Activated T-cell treated with anti-CD3 and anti-CD28 coated beads for 1 hour (primary cell): Measurements from ENCODE around the gene RBM20.
"Not testable (repeated sequence)": the region's sequence is repeated elsewhere in the genome, so short reads cannot be mapped to it uniquely, and the experiment has no call there.

Experiments used
- DNase-seq: peaks from one replicate; pipeline ENCODE4 v3.0.0-alpha.2; 2020; ENCODE audit warnings: low read depth

RBM20 gene

DNA sequence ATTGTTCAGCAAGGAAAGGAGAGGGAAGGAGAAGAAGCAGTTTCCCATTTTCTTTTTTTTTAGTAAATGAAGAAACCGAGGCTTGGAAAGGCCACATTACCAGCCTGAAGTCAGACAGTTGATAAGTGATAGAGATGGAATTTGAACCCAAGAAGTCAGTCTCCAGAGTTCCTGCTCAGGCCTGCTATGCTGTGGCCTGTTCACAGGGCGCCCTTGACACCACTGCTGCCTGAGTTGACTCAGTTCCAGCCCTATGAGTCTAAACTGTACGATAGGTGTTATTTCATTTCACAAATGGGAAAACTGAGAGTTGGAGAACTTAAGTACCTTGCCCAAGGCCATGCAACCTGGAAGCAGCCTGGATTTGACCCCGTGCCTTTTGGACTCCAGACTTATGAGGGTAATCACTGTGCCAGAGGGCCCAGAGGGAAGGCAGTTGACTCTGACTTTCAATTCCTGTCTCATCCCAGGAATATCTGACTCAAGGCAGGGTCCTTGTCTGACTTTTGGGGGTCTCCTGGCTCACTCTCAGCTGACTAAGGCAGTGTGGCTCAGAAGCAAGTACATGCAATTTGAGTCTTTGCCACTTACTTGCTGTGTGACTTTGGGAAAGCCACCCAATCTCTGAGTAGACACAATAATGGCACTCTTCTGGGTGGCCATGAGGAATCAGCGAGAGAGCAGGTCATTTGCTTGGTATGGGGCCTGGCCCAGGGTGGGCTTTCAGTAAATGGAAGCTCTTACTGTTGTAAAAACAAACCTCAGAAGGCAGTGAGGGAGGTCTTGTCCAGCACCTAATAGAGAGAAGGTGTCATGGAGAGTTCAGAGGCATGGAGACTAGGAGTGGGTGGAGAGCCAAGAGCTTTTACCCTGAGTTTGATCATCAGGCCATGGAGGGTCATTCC lies 17.9 kb upstream of the RBM20 start:
- no peak for DNase-seq

DNA sequence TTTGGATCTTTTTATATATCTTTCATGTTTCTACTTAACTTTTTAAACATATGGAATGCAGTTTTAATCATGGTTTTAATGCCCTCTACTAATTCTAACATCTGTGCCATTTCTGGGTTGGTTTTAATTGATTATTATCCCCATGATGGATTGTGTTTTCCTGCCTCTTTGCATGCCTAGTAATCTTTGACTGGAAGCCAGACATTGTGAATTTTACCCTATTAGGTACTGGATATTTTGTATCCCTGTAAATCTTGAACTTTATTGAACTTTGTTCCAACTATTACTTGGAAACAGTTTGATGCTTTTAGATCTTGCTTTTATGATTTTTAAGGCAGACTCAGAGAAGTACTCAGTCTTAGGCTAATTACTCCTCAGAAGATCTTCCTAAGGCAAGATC lies 16.0 kb upstream of the RBM20 start:
- no peak for DNase-seq

GRCh38 chr10:110629680-110630191 lies 14.4 kb upstream of the RBM20 start:
- no peak for DNase-seq

DNA sequence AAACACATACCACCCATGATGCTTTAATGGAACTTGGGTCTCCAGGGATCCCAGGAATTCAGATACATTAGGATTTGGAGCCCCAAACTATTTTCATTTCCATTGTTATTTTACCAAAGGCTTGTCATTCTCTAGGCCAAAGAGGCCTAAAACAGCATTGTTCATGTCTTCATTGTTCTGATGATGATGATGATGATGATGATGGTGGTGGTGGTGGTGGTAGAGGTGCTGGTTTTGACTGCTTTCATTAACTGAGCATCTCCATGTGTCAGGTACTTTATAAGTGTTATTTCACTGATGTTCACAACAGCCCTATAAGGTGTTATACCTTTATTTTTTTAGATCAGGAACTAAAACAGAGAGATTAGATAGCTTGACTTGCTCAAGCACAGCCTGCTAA lies 12.2 kb upstream of the RBM20 start:
- no peak for DNase-seq

GRCh38 chr10:110632591-110633215 lies 11.4 kb upstream of the RBM20 start:
- no peak for DNase-seq

DNA sequence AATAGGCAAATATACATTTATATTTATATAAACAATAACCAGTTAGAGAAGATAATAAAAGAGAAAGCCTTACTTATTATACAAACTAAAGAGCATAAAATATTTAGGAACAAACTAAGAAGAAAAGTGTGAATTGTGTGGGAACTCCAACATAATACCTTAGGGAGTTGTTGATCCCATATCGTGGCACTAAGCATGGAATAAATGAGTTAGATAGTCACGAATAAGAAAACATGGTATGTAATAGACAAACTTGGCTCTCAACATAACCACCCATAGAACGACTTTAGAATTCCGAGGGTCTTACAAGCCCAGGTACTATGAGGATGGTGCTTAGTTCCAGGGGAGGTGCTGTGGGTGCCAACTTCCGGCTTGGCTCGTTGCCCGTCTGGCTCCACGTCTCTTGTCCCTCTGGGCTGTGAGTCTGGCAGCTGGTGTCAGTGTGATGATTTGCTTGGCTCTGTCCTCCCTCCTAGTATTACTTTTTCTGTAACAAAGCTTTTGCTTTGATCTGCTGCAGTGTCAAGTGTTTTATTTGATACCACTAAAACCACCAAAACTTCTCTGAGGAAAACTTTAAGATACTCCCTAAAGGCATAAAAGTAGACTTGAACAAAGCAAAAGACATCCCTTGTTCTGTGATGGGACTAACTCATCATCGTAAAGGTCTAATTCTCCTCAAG lies 9.5 kb upstream of the RBM20 start:
- DNase-seq = no peak

GRCh38 chr10:110636572-110636931 lies 7.6 kb upstream of the RBM20 start:
- DNase-seq = no peak

DNA sequence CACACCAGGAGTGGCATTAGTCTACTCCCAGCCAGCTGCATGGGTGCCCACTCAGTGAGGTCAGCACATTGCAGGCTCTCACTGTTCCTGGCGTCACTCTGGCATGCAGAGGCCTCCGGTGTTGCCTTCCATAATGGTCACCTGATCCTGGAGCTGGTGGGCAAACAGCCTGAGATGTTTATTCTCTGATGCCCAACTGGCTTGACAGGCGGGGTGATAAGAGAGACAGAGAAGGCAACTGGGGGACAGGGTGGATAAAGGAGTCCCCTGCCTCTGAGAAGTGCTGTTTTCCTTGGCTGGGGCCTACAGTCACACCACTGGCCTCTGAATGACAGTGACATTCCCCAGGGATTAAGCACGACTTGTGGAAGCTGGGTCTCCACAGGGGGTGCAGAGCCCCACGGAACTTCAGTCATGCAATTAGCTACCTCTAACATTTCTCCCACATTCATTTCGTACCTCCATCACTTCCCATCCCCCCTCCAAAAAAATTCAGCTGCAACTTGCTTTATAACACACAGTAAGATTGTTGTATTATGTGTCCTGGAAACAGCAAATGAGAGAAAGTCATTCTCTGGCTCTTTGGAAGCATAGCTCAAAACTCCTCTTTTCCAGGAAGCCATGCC lies 7.1 kb upstream of the RBM20 start:
- no peak for DNase-seq

DNA sequence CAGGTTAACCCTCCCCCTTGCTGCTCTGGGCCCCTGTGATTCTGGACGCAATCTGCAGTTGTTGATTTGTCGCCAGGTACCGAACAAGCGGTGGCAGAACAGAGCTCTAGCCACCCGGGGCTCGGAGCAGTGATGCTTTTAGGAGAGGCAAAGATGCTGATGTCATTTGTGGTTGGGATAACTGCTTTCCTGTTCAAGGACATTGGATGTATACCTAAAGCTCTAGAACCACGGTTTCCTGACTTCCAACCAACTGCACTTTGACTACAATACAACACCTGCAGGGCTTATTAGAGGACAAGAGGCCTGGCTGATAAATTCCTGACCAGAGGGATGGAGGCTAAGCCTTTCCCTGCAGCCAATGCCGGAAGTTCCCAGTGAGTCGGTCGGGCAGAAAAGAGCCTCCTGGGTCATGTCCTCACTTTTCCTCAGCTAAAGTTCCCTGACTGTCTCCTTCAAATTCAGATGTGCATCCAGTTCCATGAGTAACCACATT lies 6.5 kb upstream of the RBM20 start:
- no peak for DNase-seq

DNA sequence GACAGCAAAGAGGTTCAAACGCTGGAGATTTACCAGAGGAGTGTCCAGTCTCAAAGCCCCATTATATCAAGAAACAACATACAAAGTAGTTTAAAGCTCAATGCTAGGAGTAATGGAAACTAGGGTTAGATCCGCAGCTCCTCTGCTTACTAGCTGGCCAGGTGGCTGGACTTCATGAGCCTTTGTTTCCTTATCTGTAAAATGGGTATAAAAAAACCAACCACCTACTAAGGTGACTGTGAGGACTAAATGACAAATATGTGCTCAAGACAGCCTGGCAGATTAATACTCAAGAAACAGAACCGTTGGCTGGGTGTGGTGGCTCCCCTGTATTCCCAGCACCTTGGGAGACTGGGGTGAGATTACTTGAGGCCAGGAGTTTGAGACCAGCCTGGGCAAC lies 5.8 kb upstream of the RBM20 start:
- DNase-seq = no peak

- not testable (repeated sequence) for DNase-seq
These were observed 5.1 kb upstream of the RBM20 start for GRCh38 chr10:110639046-110639445.

DNA sequence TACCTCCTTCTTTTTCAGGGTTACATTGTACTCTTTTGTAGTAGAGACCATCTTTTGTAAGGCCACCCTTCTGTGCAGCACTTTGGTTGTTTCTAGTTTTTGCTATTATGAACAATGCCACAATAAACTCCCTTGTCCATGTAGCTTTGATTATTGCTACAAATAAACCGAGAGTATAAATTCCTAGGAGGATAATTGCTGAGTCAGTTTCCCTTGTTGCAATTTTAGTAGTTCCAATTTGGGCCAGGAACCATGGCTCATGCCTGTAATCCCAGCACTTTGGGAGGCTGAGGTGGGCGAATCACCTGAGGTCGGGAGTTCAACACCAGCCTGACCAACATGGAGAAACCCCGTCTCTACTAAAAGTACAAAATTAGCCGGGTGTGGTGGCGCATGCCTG lies 4.3 kb upstream of the RBM20 start:
- DNase-seq = not testable (repeated sequence)

DNA sequence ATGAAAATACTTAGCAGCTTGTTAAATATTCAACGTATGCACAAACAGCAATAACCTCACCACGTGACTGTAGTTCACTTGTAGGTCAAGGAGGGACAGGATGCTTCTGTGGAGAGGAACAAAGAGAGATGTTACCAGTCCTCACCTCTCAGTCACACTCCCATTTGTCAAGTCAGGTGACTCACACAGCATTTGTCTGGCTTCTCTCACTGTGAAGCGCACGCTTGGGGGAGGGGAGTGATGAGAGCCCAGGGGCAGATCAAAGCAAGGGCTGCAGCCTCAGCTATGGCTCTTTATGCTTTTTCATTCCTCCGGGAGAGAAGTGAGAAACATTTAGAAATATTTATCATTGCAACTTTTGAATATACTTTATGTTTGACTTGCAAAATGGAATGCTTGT lies 2.9 kb upstream of the RBM20 start:
- no peak for DNase-seq

GRCh38 chr10:110642204-110643034 lies 1.7 kb upstream of the RBM20 start:
- DNase-seq = no peak

DNA sequence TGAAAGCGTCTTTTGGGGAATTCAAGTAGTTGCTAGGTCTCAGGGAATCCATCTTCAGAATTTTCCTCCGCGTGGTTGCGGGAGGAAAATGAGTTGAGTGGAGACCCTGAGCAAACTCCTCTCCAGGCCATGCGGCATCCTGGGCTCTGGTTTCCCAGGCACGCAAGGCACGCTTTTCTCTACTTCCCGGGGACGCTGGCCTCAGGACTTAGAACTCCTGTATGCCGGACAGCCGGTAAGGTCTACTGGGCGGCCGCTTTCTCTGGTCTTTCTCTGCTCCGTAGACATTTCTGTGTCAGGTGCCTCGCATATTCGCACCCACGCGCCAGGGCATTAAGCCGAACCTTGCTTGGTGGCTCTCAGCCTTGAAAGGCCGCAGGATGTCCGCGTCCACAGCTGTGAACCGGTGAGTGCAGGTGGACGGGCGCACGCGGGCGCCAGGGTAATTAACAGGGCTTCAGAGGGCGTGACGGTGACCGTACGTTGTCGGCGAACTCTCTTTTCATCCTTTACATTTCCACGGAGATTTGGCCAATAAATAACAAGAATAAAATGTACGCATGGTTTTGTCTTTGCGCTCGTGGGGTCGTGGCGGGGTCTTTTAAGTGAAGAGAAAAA lies 992 bp upstream of the RBM20 start:
- no peak for DNase-seq

- DNase-seq = no peak
These were observed 694 bp downstream of the RBM20 start for GRCh38 chr10:110644598-110645462.

DNA sequence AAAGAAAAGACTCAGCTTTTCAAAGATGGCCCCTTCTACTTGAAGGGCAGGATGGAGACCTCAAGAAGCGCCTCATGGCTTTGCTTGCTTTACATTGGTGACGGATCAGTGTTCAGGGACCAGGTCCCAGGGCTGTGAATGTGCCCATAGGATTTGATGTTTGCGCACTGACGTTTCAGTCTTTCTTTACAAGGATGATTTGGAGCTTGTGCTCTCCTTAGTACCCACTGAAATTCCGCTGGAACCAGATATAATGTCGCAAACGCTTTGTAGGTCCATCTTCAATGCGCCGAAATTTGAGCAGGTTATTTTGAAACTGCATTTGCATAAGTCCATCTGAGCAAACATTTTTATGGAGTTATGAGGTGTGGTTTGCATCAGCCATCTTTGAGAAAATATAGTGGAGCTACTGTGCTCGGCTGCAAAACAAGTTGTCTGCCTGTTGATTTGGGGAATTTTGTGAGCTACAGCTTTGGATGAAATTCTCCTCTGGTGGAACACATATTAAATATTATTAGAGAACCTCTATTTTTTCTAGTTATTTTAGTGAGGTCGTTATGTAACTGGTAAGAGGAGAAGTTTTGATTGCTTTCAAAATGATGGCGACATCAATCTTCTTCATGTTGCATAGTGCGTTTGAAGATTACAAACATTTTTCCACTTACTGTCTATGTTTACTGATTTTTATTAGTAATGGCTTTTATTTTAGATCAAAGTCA lies 2.4 kb downstream of the RBM20 start:
- no peak for DNase-seq

- DNase-seq = no peak
These were observed 2.9 kb downstream of the RBM20 start for GRCh38 chr10:110647136-110647430.

DNA sequence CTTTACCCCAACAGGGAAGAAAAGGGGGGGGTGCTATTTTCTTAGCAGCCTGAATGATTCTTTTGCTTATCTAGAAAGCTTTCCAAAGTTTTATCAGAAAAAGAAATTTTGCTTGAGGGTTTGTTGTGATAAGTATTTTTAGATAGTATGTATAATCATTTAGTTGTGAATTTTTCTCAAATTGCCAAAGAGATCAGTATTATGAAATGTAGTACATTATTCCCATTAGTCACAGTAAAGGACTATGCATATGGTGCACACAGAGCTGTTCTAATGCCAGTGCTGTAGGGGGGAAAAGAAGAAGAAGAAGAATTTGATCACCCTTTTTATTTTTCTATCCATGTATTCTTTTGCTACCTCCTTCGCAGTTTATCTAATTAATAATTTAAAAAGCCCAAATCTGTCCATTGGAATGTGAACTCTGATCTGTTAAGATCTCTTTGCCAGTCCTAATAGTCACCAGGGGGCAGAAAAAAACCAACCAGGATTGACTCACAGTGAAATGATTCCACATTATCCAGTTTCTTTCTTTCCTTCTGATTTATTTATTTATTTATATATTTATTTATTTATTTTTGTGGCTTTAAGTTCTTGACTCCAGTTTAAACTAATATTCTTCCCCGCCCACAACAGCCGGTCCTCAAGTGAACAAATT lies 4.7 kb downstream of the RBM20 start:
- DNase-seq = no peak
